ENCODE results near the gene GPR37L1. TPM values are rescaled to one million over a fixed set of nuclear protein-coding genes. Genes with fewer than 3 reads are reported as not detected.

GPR37L1 gene
- total and polyA plus RNA-seq, 8 donors: 0.02 to 0.25 (median 0.07) TPM; not detected in 2

GRCh38 chr1:202150602-202151001, 27.9 kb downstream of the GPR37L1 start:
- Histone ChIP-seq H3K9me3 (no peaks in the 10 kb centered on the region), H3K27me3 (no peaks in the 10 kb centered on the region), H3K4me1 (peaks cover 0 to 5% (median 0%) of the 10 kb centered on the region in 3 donors), H3K4me3 (no peak overlapping the region), H3K27ac (no peak overlapping the region), H3K36me3 (no peaks in the 10 kb centered on the region)
- no peak for FAIRE-seq
- 80 to 87% methylated on average over 8 of the region's 8 CpGs for WGBS, 2 donors
- TF ChIP-seq CTCF (IDR thresholded peaks at IDR 0.05): no peak
- DNase-seq: no peak
- no peak for ATAC-seq
- intact Hi-C loops (cut with DNase I): no loop called here

DNA sequence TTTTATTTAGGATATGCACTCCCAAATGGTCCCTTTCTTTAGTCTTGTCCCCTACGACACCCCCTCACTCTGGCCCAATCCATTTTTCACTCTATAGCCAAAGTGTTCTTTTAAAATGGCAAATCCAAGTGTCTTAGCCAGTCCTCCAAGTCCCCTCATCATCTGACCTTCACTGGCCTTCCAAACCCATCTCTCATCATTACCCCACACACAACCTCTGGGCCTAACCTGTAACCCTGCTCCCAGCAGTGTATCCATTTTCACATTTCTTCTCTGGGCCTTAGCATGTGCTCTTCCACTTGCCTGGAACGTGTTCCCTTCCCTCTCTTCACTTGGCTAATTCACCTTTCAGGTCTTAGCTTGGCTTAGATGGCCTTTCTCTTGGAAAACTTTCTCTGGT, 28.3 kb downstream of the GPR37L1 start:
- WGBS, 2 donors: 74 to 91% methylated on average over 2 of the region's 2 CpGs
- H3K4me3 ChIP-seq: no peak overlapping the region
- H3K27ac ChIP-seq: no peak overlapping the region
- FAIRE-seq (no peak), DNase-seq (no peak), ATAC-seq (no peak)
- intact Hi-C loops (cut with DNase I): no loop called here
- no peak for TF ChIP-seq CTCF (IDR thresholded peaks at IDR 0.05)
- peaks cover 0 to 5% (median 0%) of the 10 kb centered on the region in 3 donors for H3K4me1 ChIP-seq
- no peaks in the 10 kb centered on the region for H3K27me3 ChIP-seq
- H3K9me3 ChIP-seq: no peaks in the 10 kb centered on the region
- no peaks in the 10 kb centered on the region for H3K36me3 ChIP-seq

GRCh38 chr1:202152399-202152798, 29.7 kb downstream of the GPR37L1 start:
- Histone ChIP-seq H3K36me3 (no peaks in the 10 kb centered on the region), H3K4me3 (no peak overlapping the region), H3K4me1 (peaks cover 0 to 5% (median 0%) of the 10 kb centered on the region in 3 donors), H3K27me3 (no peaks in the 10 kb centered on the region), H3K9me3 (no peaks in the 10 kb centered on the region), H3K27ac (no peak overlapping the region)
- DNase-seq: no peak
- no peak for TF ChIP-seq CTCF (IDR thresholded peaks at IDR 0.05)
- FAIRE-seq: no peak
- intact Hi-C loops (cut with DNase I): no loop called here
- ATAC-seq: no peak
- 81 to 84% methylated on average over 10 of the region's 10 CpGs for WGBS, 2 donors

- DNase-seq (no peak), FAIRE-seq (no peak), ATAC-seq (no peak)
- Histone ChIP-seq H3K9me3 (no peaks in the 10 kb centered on the region), H3K27ac (no peak overlapping the region), H3K4me1 (peaks cover 0 to 5% (median 0%) of the 10 kb centered on the region in 3 donors), H3K4me3 (no peak overlapping the region), H3K36me3 (no peaks in the 10 kb centered on the region), H3K27me3 (no peaks in the 10 kb centered on the region)
- no peak for TF ChIP-seq CTCF (IDR thresholded peaks at IDR 0.05)
- intact Hi-C loops (cut with DNase I): no loop called here
- 85 to 90% methylated on average over 4 of the region's 4 CpGs for WGBS, 2 donors
Measured at GRCh38 chr1:202153284-202153683, 30.6 kb downstream of the GPR37L1 start.

DNA sequence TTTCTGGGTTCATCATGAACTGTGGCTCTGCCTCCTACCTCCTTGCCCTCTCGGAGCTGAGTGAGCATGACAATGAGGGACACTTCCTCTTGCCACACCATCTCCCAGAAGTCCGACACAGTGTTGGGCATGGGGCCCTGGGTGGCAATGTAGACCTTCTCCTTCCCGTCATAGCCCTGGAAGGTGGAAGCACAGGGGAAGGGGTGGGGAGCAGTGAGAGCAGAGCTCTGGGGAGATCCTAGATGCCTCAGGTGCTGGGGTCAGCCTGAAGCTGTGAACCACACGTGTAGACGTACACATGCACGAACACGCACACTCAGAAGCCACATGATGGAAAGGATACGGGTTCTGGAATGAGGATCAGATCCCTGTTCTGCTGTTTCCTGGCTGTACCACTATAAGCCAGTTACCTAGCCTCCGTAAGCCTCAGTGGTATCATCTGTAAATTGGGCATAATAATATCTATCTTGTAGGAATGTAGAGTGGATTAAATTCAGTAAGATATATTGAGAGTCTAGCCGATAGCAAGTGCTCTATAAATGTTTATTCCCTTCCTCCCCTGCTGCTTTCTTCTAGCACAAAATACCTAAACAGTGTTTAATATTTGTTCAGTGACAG, 31.5 kb downstream of the GPR37L1 start:
- DNase-seq: no peak
- intact Hi-C loops (cut with DNase I): no loop called here
- no peak for TF ChIP-seq CTCF (IDR thresholded peaks at IDR 0.05)
- FAIRE-seq: no peak
- Histone ChIP-seq H3K4me1 (peaks cover 0 to 5% (median 0%) of the 10 kb centered on the region in 3 donors), H3K27ac (no peak overlapping the region), H3K36me3 (no peaks in the 10 kb centered on the region), H3K4me3 (no peak overlapping the region), H3K27me3 (no peaks in the 10 kb centered on the region), H3K9me3 (no peaks in the 10 kb centered on the region)
- ATAC-seq: no peak
- 78 to 80% methylated on average over 10 of the region's 10 CpGs for WGBS, 2 donors
